H9 (cell line): ENCODE data around the gene MALRD1. TPM values are rescaled to one million over a fixed set of nuclear protein-coding genes. Genes with fewer than 3 reads are reported as not detected.

Source experiments
- DNase-seq: peaks from one replicate; pipeline ENCODE4 v3.0.0-alpha.2; 2017
- H2AFZ ChIP-seq: one replicate; pipeline ENCODE4 v1.6.1; 2013; ENCODE audit warnings: mild to moderate bottlenecking, low read length, control low read depth, moderate library complexity
- H2AK5ac ChIP-seq: 2 replicates; pipeline ENCODE4 v1.6.1; 2013; ENCODE audit warnings: low read length, control low read depth, mixed read lengths; ENCODE audit not compliant: insufficient read length
- H2BK120ac ChIP-seq: one replicate; pipeline ENCODE4 v1.6.1; 2013; ENCODE audit warnings: low read depth, mild to moderate bottlenecking, low read length, control low read depth, inconsistent platforms; ENCODE audit not compliant: poor library complexity, severe bottlenecking
- H2BK12ac ChIP-seq: 2 replicates; pipeline ENCODE4 v1.6.1; 2013; ENCODE audit warnings: low read length, control low read depth, mixed read lengths, low read depth; ENCODE audit not compliant: insufficient read length
- H2BK15ac ChIP-seq: 2 replicates; pipeline ENCODE4 v1.6.1; 2013; ENCODE audit warnings: low read depth, low read length, control low read depth
- H2BK20ac ChIP-seq: one replicate; pipeline ENCODE4 v1.6.1; 2013; ENCODE audit warnings: low read depth, mild to moderate bottlenecking, low read length, control low read depth, inconsistent platforms; ENCODE audit not compliant: poor library complexity, severe bottlenecking
- H2BK5ac ChIP-seq: 2 replicates; pipeline ENCODE4 v1.6.1; 2013; ENCODE audit warnings: low read length, control low read depth, mixed read lengths; ENCODE audit not compliant: insufficient read length
- H3K14ac ChIP-seq: 2 replicates; pipeline ENCODE4 v1.6.1; 2013; ENCODE audit warnings: low read length, control low read depth; ENCODE audit not compliant: insufficient read depth
- H3K18ac ChIP-seq: 2 replicates; pipeline ENCODE4 v1.6.1; 2013; ENCODE audit warnings: low read depth, mild to moderate bottlenecking, mixed read lengths, low read length, control low read depth; ENCODE audit not compliant: insufficient read length
- H3K23ac ChIP-seq: 2 replicates; pipeline ENCODE4 v1.6.1; 2013; ENCODE audit warnings: low read length, control low read depth, mixed read lengths, low read depth; ENCODE audit not compliant: insufficient read length
- H3K23me2 ChIP-seq: 2 replicates; pipeline ENCODE4 v1.6.1; 2013; ENCODE audit warnings: low read depth, mild to moderate bottlenecking, mixed read lengths, low read length, control low read depth; ENCODE audit not compliant: insufficient read length, poor library complexity, severe bottlenecking
- H3K27ac ChIP-seq: 2 replicates; pipeline ENCODE4 v1.5.1; 2013; ENCODE audit warnings: low read length, control low read depth, mixed read lengths, low read depth; ENCODE audit not compliant: insufficient read length
- H3K27me3 ChIP-seq: 2 replicates; pipeline ENCODE4 v1.6.1; 2013; ENCODE audit warnings: low read length, control low read depth, inconsistent platforms; ENCODE audit not compliant: insufficient read depth
- H3K4ac ChIP-seq: 2 replicates; pipeline ENCODE4 v1.6.1; 2013; ENCODE audit warnings: low read depth, mild to moderate bottlenecking, control low read depth, inconsistent platforms, low read length, moderate library complexity
- H3K4me1 ChIP-seq: 2 replicates; pipeline ENCODE4 v1.6.1; 2013; ENCODE audit warnings: low read length, control low read depth, inconsistent platforms; ENCODE audit not compliant: insufficient read depth
- H3K4me2 ChIP-seq: 2 replicates; pipeline ENCODE4 v1.6.1; 2013; ENCODE audit warnings: low read length, control low read depth, mixed read lengths; ENCODE audit not compliant: insufficient read length, insufficient read depth
- H3K56ac ChIP-seq: 2 replicates; pipeline ENCODE4 v1.6.1; 2013; ENCODE audit warnings: low read depth, mild to moderate bottlenecking, mixed read lengths, low read length, control low read depth; ENCODE audit not compliant: insufficient read length
- H3K79me1 ChIP-seq: 2 replicates; pipeline ENCODE4 v1.6.1; 2013; ENCODE audit warnings: low read depth, mild to moderate bottlenecking, moderate library complexity, low read length, control low read depth, inconsistent platforms; ENCODE audit not compliant: insufficient read depth, poor library complexity, severe bottlenecking
- H3K79me2 ChIP-seq: 2 replicates; pipeline ENCODE4 v1.6.1; 2013; ENCODE audit warnings: low read length, control low read depth, inconsistent platforms; ENCODE audit not compliant: insufficient read depth
- H3K9ac ChIP-seq: 2 replicates; pipeline ENCODE4 v1.6.1; 2013; ENCODE audit warnings: low read length, control low read depth, mixed read lengths; ENCODE audit not compliant: insufficient read length; ENCODE audit errors: extremely low read depth
- H3K9me3 ChIP-seq: one replicate; pipeline ENCODE4 v1.6.1; 2013; ENCODE audit warnings: low read depth, low read length, inconsistent platforms; ENCODE audit not compliant: control insufficient read depth
- H3T11ph ChIP-seq: one replicate; pipeline ENCODE4 v1.6.1; 2013; ENCODE audit warnings: mild to moderate bottlenecking, low read length, control low read depth, inconsistent platforms
- H4K20me1 ChIP-seq: one replicate; pipeline ENCODE4 v1.6.1; 2013; ENCODE audit not compliant: control insufficient read depth, insufficient read length, insufficient read depth
- H4K5ac ChIP-seq: 2 replicates; pipeline ENCODE4 v1.6.1; 2013; ENCODE audit warnings: low read depth, mild to moderate bottlenecking, mixed read lengths, low read length, control low read depth; ENCODE audit not compliant: insufficient read length
- H4K8ac ChIP-seq: replicated peaks from 2 replicates; pipeline ENCODE4 v1.6.1; 2013; ENCODE audit warnings: low read length, control low read depth, mixed read lengths, low read depth; ENCODE audit not compliant: insufficient read length
- H4K91ac ChIP-seq: 2 replicates; pipeline ENCODE4 v1.6.1; 2013; ENCODE audit warnings: low read depth, mild to moderate bottlenecking, moderate library complexity, mixed read lengths, low read length, control low read depth; ENCODE audit not compliant: insufficient read length
- H3K27ac Mint-ChIP-seq, 3 experiments: 2 replicates in 2 of 3; 3 replicates in 1 of 3; pipeline ENCODE4 v1.8.0; 2020 to 2021; ENCODE audit warnings: mixed read lengths in 3 of 3, mild to moderate bottlenecking in 1 of 3, moderate library complexity in 1 of 3
- H3K27me3 Mint-ChIP-seq: 2 replicates; pipeline ENCODE4 v1.8.0; 2021; ENCODE audit warnings: low read depth, mild to moderate bottlenecking, moderate library complexity, mixed read lengths
- H3K36me3 Mint-ChIP-seq, 3 experiments: 2 replicates in 2 of 3; 3 replicates in 1 of 3; pipeline ENCODE4 v1.8.0; 2020 to 2021; ENCODE audit warnings: low read depth in 3 of 3, mixed read lengths in 3 of 3; ENCODE audit not compliant: insufficient read depth in 1 of 3
- H3K4me1 Mint-ChIP-seq, 2 experiments: 2 replicates each; pipeline ENCODE4 v1.8.0; 2020; ENCODE audit warnings: mixed read lengths in 2 of 2
- H3K4me3 Mint-ChIP-seq, 2 experiments: 2 replicates in 1 of 2; 3 replicates in 1 of 2; pipeline ENCODE4 v1.8.0; 2020 to 2021; ENCODE audit warnings: mild to moderate bottlenecking in 2 of 2, mixed read lengths in 2 of 2, moderate library complexity in 1 of 2
- H3K9me3 Mint-ChIP-seq, 2 experiments: 2 replicates in 1 of 2; 3 replicates in 1 of 2; pipeline ENCODE4 v1.8.0; 2020; ENCODE audit warnings: mild to moderate bottlenecking in 2 of 2, mixed read lengths in 2 of 2, moderate library complexity in 1 of 2
- CTCF ChIP-seq: fragments of 200-600 bp; sonication (generic); conservative IDR thresholded peaks from 3 replicates; pipeline ENCODE4 v1.8.0; 2021; ENCODE audit warnings: antibody characterized with exemption, mild to moderate bottlenecking
- WGBS: extraction: QIAGEN DNeasy Blood & Tissue Kit; methylation state at CpG from one replicate; pipeline ENCODE4 v1.1.7; 2013; ENCODE audit warnings: missing lambda C conversion rate, low lambda C conversion rate, mixed read lengths; ENCODE audit not compliant: insufficient read length; ENCODE audit errors: extremely low coverage; 5-methylcytosine and 5-hydroxymethylcytosine counted together
- total RNA-seq: library from RNA; stranded (reverse); gene quantifications from 2 replicates; pipeline ENCODE4 v1.2.1, GENCODE V29; 2021

Gene MALRD1
- total RNA-seq, 1 experiment from 2014 or later, result 0.20 TPM

- H3K79me2 ChIP-seq, result no peaks in the 10 kb centered on the region
- H4K20me1 ChIP-seq, result no peaks in the 10 kb centered on the region
- no peak overlapping the region for H3K18ac ChIP-seq
- H2AK5ac ChIP-seq, result no peak overlapping the region
- no peak overlapping the region for H2BK120ac ChIP-seq
- no peak for TF ChIP-seq CTCF
- Mint-ChIP-seq H3K9me3 (no peaks in the 10 kb centered on the region), H3K27ac (peak overlapping the region in 1 of 3 experiments; percentile 76; a peak in 2 of 7 replicates), H3K36me3 (no peaks in the 10 kb centered on the region), H3K27me3 (no peaks in the 10 kb centered on the region), H3K4me1 (peaks cover 4% of the 10 kb centered on the region in 2 experiments; a peak in 3 of 4 replicates), H3K4me3 (no peak overlapping the region)
- no peaks in the 10 kb centered on the region for H3K79me1 ChIP-seq
- H3T11ph ChIP-seq, result no peak overlapping the region
- no peak overlapping the region for H4K8ac ChIP-seq
- no peaks in the 10 kb centered on the region for H3K23me2 ChIP-seq
- no peak overlapping the region for H3K4ac ChIP-seq
- no peak overlapping the region for H4K91ac ChIP-seq
- H3K23ac ChIP-seq, result no peak overlapping the region
- H2BK20ac ChIP-seq, result no peak overlapping the region
- H3K9ac ChIP-seq, result no peak overlapping the region
- no peaks in the 10 kb centered on the region for H3K27me3 ChIP-seq
- no peaks in the 10 kb centered on the region for H3K4me1 ChIP-seq
- no CpG with 5 or more reads among the region's 3 CpGs for WGBS
- H3K27ac ChIP-seq, result no peak overlapping the region
- no peak overlapping the region for H2BK5ac ChIP-seq
- no peak overlapping the region for H3K14ac ChIP-seq
- DNase-seq, result no peak
- H2BK15ac ChIP-seq, result no peak overlapping the region
- H3K56ac ChIP-seq, result no peak overlapping the region
- no peak overlapping the region for H2AFZ ChIP-seq
- no peak overlapping the region for H2BK12ac ChIP-seq
- H3K4me2 ChIP-seq, result no peak overlapping the region
- no peaks in the 10 kb centered on the region for H3K9me3 ChIP-seq
- no peak overlapping the region for H4K5ac ChIP-seq
Measured at GRCh38 chr10:19576576-19576975, 528.0 kb downstream of the MALRD1 start.
